Thoracic aorta (tissue), 2 donors: Measurements from ENCODE around the gene FRMPD2. TPM values are rescaled to one million over a fixed set of nuclear protein-coding genes. Genes with fewer than 3 reads are reported as not detected.
"Not testable (repeated sequence)": the region's sequence is repeated elsewhere in the genome, so short reads cannot be mapped to it uniquely, and the experiment has no call there.

Source experiments
- ATAC-seq: fragments of 150-250 bp; one replicate; pipeline ENCODE4 v1.8.0; 2017; ENCODE audit warnings: low read depth; ENCODE audit not compliant: insufficient number of reproducible peaks, low FRiP score
- DNase-seq: peaks from one replicate; pipeline ENCODE4 v3.0.0-alpha.2; 2020; ENCODE audit warnings: low spot score
- H3K27ac ChIP-seq, 2 donors: fragments of 200-600 bp; sonication (generic); 1 replicate in 1 of 2; 2 replicates in 1 of 2; pipeline ENCODE4 v1.5.1; 2016; ENCODE audit warnings: mild to moderate bottlenecking in 2 of 2, moderate library complexity in 2 of 2
- H3K27me3 ChIP-seq: fragments of 200-600 bp; sonication (generic); replicated peaks from 2 replicates; pipeline ENCODE4 v1.6.0; 2016; ENCODE audit warnings: mild to moderate bottlenecking; ENCODE audit not compliant: insufficient read depth
- H3K36me3 ChIP-seq: fragments of 200-600 bp; sonication (generic); one replicate; pipeline ENCODE4 v1.5.1; 2016
- H3K4me1 ChIP-seq, 2 donors: fragments of 200-600 bp; sonication (generic); 1 replicate in 1 of 2; 2 replicates in 1 of 2; pipeline versions ENCODE4 v1.5.1 to v1.6.0; 2016; ENCODE audit warnings: low read depth in 2 of 2, mild to moderate bottlenecking in 1 of 2; ENCODE audit not compliant: control insufficient read depth in 1 of 2
- H3K4me3 ChIP-seq: fragments of 200-600 bp; sonication (generic); 2 replicates; pipeline ENCODE4 v1.5.1; 2016; ENCODE audit warnings: mild to moderate bottlenecking
- H3K9me3 ChIP-seq: fragments of 200-600 bp; sonication (generic); 2 replicates; pipeline ENCODE4 v1.5.1; 2016
- total RNA-seq, 2 donors: library from RNA; depleted of rRNA; stranded (reverse); fragments of >200 nt; gene quantifications; one replicate each; pipeline versions ENCODE4 v1.1.0 to v1.2.3, GENCODE V29; 2016
- TF ChIP-seq, protein P1 (sequence below): fragments of 200-600 bp; sonication (generic); IDR thresholded peaks from one replicate; pipeline ENCODE4 v1.5.1; 2019; ENCODE audit warnings: antibody characterized with exemption

FRMPD2 gene
- total RNA-seq, 2 donors from 2014 or later, result not detected

DNA sequence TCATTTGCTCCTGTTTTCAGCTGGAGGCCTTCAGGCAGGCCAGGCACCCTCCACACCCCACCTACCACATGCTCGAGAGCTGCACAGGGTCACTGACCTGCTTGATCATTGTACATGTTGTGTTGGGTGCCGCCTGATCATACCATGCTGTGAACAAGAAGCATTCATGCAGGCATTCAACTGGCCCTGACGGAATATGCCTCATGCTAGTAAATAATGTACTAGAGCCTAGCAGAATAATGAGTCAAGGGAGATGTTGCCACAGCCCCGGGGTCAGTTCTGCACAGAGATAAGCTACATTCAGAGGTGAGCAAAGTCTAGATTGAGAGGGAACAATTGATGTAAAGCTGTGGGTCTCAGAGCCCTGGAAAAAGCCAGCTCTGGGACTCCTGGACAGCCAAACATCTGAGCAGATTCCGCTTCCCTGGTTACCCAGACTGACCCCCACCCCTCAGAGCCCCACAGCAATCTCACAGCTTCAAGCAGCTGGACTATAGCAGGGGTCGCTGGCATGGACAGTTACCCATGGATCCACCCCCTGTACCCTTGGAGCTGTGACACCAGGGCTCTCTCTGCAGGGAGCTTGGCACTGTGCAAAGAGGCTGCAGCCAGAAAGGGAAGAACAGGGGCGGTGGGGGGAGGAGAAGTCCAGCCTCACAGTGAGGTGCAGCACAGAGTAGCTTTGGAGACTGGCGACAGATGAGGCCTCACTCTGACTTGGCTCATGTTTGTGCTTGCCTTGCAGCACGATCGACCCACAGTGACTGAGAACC, 86.6 kb downstream of the FRMPD2 start:
- H3K9me3 ChIP-seq, result no peaks in the 10 kb centered on the region
- no peak overlapping the region for H3K27ac ChIP-seq
- no peaks in the 10 kb centered on the region for H3K4me1 ChIP-seq
- no peaks in the 10 kb centered on the region for H3K27me3 ChIP-seq
- ATAC-seq (no peak), DNase-seq (no peak)
- TF ChIP-seq, protein P1, sequence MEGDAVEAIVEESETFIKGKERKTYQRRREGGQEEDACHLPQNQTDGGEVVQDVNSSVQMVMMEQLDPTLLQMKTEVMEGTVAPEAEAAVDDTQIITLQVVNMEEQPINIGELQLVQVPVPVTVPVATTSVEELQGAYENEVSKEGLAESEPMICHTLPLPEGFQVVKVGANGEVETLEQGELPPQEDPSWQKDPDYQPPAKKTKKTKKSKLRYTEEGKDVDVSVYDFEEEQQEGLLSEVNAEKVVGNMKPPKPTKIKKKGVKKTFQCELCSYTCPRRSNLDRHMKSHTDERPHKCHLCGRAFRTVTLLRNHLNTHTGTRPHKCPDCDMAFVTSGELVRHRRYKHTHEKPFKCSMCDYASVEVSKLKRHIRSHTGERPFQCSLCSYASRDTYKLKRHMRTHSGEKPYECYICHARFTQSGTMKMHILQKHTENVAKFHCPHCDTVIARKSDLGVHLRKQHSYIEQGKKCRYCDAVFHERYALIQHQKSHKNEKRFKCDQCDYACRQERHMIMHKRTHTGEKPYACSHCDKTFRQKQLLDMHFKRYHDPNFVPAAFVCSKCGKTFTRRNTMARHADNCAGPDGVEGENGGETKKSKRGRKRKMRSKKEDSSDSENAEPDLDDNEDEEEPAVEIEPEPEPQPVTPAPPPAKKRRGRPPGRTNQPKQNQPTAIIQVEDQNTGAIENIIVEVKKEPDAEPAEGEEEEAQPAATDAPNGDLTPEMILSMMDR, result no peak
- H3K36me3 ChIP-seq, result no peaks in the 10 kb centered on the region
- no peak overlapping the region for H3K4me3 ChIP-seq

DNA sequence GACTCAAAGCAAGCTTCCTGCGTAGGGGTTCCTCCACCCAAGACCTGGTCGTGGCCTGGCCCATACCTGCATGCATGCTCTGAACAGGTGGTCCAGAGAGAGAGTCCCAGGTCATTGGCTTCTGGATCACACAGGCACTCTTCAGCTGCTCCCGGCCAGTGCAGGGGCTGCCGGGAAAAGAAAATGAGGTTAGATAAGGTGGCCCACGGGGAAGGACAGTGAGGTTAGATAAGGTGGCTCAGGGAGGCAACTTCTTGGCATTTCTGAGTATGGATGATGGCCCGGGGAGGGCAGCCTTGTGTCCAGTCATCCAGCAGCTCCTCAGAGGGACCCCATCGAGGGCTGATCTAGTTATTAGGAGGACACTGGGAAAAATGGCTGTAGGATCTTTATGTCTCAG, 87.4 kb downstream of the FRMPD2 start:
- Histone ChIP-seq H3K4me3 (no peak overlapping the region), H3K27me3 (no peaks in the 10 kb centered on the region), H3K4me1 (no peaks in the 10 kb centered on the region), H3K9me3 (no peaks in the 10 kb centered on the region), H3K36me3 (no peaks in the 10 kb centered on the region), H3K27ac (no peak overlapping the region)
- DNase-seq (no peak), ATAC-seq (no peak)
- TF ChIP-seq, protein P1, result no peak

DNA sequence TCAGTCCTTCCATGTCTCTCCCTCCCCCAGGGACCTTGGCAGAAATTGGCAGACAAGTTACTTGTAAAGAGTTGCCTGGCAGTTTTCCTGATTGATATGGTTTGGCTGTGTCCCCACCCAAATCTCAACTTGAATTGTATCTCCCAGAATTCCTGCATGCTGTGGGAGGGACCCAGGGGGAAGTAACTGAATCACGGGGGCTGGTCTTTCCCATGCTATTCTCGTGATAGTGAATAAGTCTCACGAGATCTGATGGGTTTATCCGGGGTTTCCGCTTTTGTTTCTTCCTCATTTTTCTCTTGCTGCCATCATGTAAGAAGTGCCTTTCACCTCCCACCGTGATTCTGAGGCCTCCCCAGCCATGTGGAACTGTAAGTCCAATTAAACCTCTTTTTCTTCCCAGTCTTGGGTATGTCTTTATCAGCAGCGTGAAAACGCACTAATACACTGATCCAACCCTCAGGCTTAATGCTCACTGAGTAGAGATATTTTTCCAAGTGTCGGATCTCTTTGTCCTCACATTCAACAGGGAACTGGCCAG, 88.2 kb downstream of the FRMPD2 start:
- not testable (repeated sequence) for H3K4me1 ChIP-seq, H3K27me3 ChIP-seq, H3K9me3 ChIP-seq, DNase-seq, H3K36me3 ChIP-seq, ATAC-seq, H3K27ac ChIP-seq, H3K4me3 ChIP-seq

DNA sequence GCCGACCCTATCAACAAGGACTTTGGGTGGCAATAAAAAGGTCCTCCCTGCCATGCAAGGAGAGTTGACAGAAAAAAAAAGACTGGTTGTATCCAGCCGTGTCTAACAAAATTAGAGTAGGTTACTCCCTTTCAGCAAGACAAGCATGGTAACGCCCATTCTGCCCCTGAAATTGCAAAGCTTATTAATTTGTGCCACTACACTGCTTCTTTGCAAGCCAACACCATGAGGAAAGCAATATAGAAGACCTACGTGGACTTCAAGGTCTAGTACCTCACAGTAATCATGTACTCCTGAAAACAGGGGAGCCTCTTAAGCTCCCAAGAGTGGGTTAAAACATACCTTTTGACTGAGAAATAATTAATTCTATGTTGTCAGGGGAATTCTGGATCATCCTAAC, 90.3 kb downstream of the FRMPD2 start:
- DNase-seq (no peak), ATAC-seq (no peak)
- no peaks in the 10 kb centered on the region for H3K36me3 ChIP-seq
- no peaks in the 10 kb centered on the region for H3K9me3 ChIP-seq
- TF ChIP-seq, protein P1, result no peak
- no peaks in the 10 kb centered on the region for H3K27me3 ChIP-seq
- H3K4me1 ChIP-seq, result no peaks in the 10 kb centered on the region
- no peak overlapping the region for H3K4me3 ChIP-seq
- no peak overlapping the region for H3K27ac ChIP-seq

DNA sequence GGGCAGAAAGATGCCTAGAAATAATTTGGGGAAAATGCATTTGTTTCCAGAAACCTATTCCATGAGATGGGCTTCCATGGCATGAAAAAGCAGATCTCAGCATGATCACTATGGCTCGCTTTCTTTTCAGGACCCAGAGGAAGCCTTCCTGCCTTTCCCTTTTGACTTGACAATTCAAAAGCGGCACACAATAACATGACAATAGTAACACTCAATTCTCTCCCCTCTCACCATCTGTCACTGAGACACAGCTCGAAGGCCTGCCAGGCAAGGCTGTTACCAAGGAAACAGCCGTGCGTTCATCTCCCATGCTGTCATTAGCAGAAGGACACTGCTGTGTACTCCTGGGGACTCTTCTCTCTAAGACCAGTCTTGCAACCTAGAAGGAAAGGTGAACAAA, 101.8 kb downstream of the FRMPD2 start:
- not testable (repeated sequence) for H3K4me1 ChIP-seq, DNase-seq, H3K27me3 ChIP-seq, H3K4me3 ChIP-seq, ATAC-seq, H3K9me3 ChIP-seq, H3K27ac ChIP-seq, H3K36me3 ChIP-seq

DNA sequence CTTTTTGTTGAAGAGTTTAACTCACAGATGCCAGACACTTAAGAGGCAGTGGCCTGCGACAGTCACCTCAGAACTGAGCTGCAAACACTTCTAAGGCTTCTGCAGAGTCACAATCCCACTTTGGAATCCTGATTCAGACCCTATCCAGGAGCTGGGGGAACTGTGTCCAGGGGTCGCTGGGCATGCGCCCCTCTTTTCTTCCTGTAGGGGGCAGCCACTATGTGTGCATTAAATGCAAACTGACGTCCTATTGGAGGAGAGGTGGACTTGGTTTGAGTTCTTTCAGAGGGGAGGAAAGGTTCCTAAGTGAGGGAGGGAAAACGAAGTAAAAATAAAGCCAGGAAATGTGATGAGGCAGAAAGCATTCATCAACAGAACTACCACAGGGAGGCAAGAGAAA, 113.8 kb downstream of the FRMPD2 start:
- not testable (repeated sequence) for H3K27ac ChIP-seq, H3K4me3 ChIP-seq, H3K4me1 ChIP-seq, H3K27me3 ChIP-seq, H3K9me3 ChIP-seq, H3K36me3 ChIP-seq, DNase-seq, ATAC-seq

DNA sequence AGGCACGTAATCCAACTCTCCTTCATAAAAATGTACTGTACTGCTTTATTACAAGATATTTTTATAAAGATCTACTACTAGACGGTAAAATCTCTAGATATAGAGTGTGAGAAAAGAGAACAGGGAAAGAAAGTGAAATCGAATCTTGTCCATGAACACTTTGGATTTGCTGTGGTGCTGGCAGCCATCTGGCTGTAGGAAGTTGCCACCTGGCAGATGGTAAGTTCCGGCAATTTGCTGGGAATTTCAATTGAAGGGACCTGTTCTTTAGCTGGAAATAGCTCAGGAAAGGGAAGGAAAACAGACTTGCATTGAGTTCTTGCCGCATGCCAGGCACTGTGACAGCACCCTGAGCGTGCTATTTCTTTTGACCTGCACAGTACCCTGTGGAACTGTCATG, 114.3 kb downstream of the FRMPD2 start:
- H3K4me3 ChIP-seq, H3K36me3 ChIP-seq, ATAC-seq, H3K9me3 ChIP-seq, H3K27ac ChIP-seq, H3K27me3 ChIP-seq, H3K4me1 ChIP-seq, DNase-seq: not testable (repeated sequence)

DNA sequence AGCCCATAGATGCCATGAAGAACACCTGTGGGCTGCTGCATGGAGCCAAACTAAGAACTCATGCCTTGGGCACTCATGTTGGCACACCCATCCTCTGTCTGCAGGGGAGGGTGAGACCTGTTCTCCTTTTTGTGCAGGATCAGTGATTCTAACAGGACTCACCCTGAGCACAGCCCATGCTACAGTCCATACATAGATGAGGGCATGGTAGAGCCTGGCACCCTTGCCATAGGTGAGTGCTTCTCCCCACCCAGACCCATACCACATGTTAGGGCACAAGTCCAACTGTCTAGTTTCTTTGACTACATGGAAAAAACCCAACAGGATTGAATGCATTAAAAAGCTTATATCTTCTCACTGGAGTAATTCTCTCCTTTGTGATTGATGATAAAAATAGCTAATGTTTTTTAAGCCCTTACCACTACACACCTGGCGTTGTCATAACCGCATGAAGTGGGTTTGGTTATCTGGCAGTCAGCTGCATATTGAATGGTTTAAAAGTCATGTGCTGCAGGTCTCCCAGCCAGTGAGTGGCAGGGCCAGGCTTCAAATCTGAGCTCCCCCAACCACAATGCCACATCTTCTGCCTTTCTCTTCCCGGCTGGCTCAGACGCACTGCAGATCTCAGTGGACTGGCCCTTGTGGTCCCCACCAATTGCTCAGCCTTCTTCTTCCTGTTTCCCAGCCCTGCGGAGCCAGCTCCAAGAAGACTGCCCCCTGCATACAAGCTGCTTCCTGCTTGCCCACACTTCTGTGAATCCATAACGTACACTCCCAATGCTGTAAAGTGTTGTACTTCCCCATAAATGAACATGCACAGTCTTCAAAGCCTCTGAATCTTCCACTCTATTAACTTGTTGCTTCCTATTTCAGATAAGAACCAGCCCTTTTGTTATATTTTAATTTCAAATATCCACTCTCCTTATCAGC, 120.0 kb downstream of the FRMPD2 start:
- not testable (repeated sequence) for DNase-seq, H3K9me3 ChIP-seq, H3K4me3 ChIP-seq, H3K4me1 ChIP-seq, H3K36me3 ChIP-seq, H3K27me3 ChIP-seq, H3K27ac ChIP-seq, ATAC-seq

DNA sequence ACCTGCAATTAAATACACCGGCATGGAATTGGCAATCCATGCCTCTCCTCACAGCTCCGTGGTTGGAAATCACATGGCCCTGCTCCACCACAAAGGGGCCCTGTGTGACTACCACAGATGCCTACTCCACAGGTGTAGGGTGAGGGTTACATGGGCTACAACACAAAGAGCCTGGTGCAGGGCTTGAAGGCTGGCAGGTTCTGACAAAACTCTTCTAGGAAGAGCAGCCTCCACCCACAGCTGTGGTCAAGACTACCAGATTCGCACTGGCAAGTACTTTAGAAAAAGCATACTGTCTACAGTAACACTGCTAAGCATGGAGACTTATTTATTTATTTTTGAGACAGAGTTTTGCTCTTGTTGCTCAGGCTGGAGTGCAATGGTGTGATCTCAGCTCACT, 126.9 kb downstream of the FRMPD2 start:
- H3K4me3 ChIP-seq, H3K27me3 ChIP-seq, H3K4me1 ChIP-seq, DNase-seq, ATAC-seq, H3K9me3 ChIP-seq, H3K36me3 ChIP-seq, H3K27ac ChIP-seq: not testable (repeated sequence)
